H1 (cell line): Measurements from ENCODE around the gene HINT1. TPM values are rescaled to one million over a fixed set of nuclear protein-coding genes. Genes with fewer than 3 reads are reported as not detected.

ENCODE experiments used
- ASH2L ChIP-seq: fragments of 200-600, 300-600 bp; sonication (generic); IDR thresholded peaks from one replicate; pipeline ENCODE4 v1.7.1; 2017; ENCODE audit warnings: low read length
- CHD7 ChIP-seq: fragments of 300-600 bp; sonication (generic); IDR thresholded peaks from 2 replicates; pipeline ENCODE4 v1.7.1; 2012; ENCODE audit warnings: low read length, moderate library complexity, mild to moderate bottlenecking, inconsistent platforms; ENCODE audit not compliant: insufficient replicate concordance
- NANOG ChIP-seq: IDR thresholded peaks from 2 replicates; pipeline ENCODE4 v1.6.1; 2011; ENCODE audit warnings: low read length, low read depth, mild to moderate bottlenecking, inconsistent platforms; ENCODE audit not compliant: insufficient read depth, poor library complexity, severe bottlenecking
- RAD21 ChIP-seq, 2 experiments: IDR thresholded peaks in 1 of 2; conservative IDR thresholded peaks in 1 of 2; 2 replicates each; pipeline ENCODE4 v1.6.1; 2011; ENCODE audit warnings: low read depth in 2 of 2, low read length in 2 of 2, improper control_type of control experiment in 1 of 2, inconsistent platforms in 1 of 2, mild to moderate bottlenecking in 1 of 2, moderate library complexity in 1 of 2
- SIN3A ChIP-seq, 2 experiments: IDR thresholded peaks in 1 of 2; conservative IDR thresholded peaks in 1 of 2; 2 replicates each; pipeline ENCODE4 v1.6.1; 2011 to 2012; ENCODE audit warnings: low read length in 2 of 2, improper control_type of control experiment in 1 of 2, low read depth in 1 of 2, mild to moderate bottlenecking in 1 of 2
- SRF ChIP-seq: IDR thresholded peaks from 2 replicates; pipeline ENCODE4 v1.6.1; 2011; ENCODE audit warnings: mild to moderate bottlenecking, low read depth, low read length, moderate library complexity
- TAF1 ChIP-seq: IDR thresholded peaks from 2 replicates; pipeline ENCODE4 v1.6.1; 2011; ENCODE audit warnings: mild to moderate bottlenecking, low read depth, low read length
- TCF12 ChIP-seq: IDR thresholded peaks from 2 replicates; pipeline ENCODE4 v1.6.1; 2011; ENCODE audit warnings: low read depth, mild to moderate bottlenecking, low read length
- polyA plus RNA-seq, 7 experiments: library from polyadenylated mRNA; depleted of rRNA in 3 of 7; stranded (reverse) in 5 of 7; unstranded in 2 of 7; fragments of >200 nt in 5 of 7; fragments of 200-250 nt in 2 of 7; gene quantifications; 1 replicate in 5 of 7; 2 replicates in 1 of 7; 4 replicates in 1 of 7; pipeline versions ENCODE4 v1.2.1 to v1.2.3, GENCODE V29; 2011 to 2013; ENCODE audit warnings: missing spikeins in 2 of 7, mixed read lengths in 2 of 7
- total RNA-seq: library from RNA; stranded (reverse); fragmentation: NEBNext Ultra II Directional; extraction: Animal tissue kit (Norgen Biotek cat#: 25700); gene quantifications from 2 replicates; pipeline ENCODE4 v1.2.1, GENCODE V29; 2021
- TF ChIP-seq, protein P1 (sequence below): IDR thresholded peaks from 2 replicates; pipeline ENCODE4 v1.6.1; 2012; ENCODE audit warnings: inconsistent platforms

Gene HINT1
- total and polyA plus RNA-seq, 2 of the 8 experiments (the other 6 are each of a cell fraction or from before 2014, with no cell fraction given): 230 to 479 TPM

DNA sequence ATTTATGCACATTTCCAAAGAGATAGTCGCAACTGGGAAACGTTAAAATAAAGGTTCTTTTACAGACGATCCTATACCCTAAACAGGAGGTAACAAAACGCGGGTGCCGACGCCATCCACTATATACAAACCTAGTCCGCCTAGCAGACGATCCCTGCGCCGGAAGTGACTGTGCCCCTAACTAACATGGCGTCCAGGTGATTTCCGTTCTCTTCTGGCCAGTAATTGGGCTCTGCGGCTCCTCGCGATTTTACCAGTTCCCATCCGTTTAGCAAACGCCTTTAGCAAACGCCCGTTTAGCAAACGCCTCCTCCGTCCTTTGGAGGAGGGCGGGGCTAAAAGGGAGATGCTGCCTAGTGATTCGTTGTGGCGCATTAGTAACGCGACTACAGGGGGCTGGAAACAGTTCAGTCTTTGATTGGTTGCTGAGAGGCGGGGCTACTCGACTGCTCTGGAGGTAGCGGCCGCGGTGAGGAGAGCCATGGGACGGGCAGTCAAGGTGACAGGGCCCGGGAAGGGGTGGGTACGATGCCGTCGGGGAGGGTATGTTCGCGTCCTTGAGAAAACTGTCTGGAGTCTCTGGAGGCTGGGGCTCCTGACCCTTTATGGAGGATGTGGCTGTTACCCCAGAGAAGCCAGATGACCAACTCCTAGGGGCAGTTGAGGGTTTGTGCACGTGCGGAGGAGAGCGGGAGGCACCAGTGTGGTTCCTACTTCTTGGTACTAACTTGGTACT, 5.7 kb upstream of the HINT1 start, which contains the start of gene LYRM7 (continued):
- TF ChIP-seq CHD7 (no peak), TCF12 (no peak), SIN3A (conservative IDR thresholded peaks at IDR 0.05 in 1 of 2, IDR thresholded peaks at IDR 0.05 in 1 of 2; ENCODE audit: low read depth in 1 of 2, low read length in 2 of 2) (peak; percentile 65 to 89; a peak in 2 of 4 replicates), SRF (peak; percentile 40; the same call in 1 of the 2 replicates), RAD21 (IDR thresholded peaks at IDR 0.05 in 1 of 2, conservative IDR thresholded peaks at IDR 0.05 in 1 of 2; ENCODE audit: low read depth in 2 of 2, low read length in 2 of 2) (peak in 1 of 2 experiments; percentile 7; a peak in 1 of 4 replicates), ASH2L (peak; percentile 71), TAF1 (peak; percentile 90), NANOG (no peak)
- TF ChIP-seq, protein P1, sequence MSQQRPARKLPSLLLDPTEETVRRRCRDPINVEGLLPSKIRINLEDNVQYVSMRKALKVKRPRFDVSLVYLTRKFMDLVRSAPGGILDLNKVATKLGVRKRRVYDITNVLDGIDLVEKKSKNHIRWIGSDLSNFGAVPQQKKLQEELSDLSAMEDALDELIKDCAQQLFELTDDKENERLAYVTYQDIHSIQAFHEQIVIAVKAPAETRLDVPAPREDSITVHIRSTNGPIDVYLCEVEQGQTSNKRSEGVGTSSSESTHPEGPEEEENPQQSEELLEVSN: peak; percentile 63
